RWPE2 (cell line): ENCODE data around the gene NXPE3.

Source experiments
- ATAC-seq: fragments of 200-7000 bp; cut with Tn5 transposase; 3 replicates; pipeline ENCODE4 v1.9.1; 2021; ENCODE audit warnings: low read depth
- DNase-seq: peaks from one replicate; pipeline ENCODE4 v3.0.0-alpha.2; 2020; ENCODE audit warnings: low spot score
- H3K27ac ChIP-seq: fragments of 450-650 bp; 2 replicates; pipeline ENCODE4 v1.5.1; 2017; ENCODE audit warnings: mild to moderate bottlenecking; ENCODE audit not compliant: poor library complexity, severe bottlenecking
- H3K27me3 ChIP-seq: fragments of 250-450 bp; sonication (Bioruptor Pico); 2 replicates; pipeline ENCODE4 v1.5.1; 2021; ENCODE audit warnings: mild to moderate bottlenecking, moderate library complexity; ENCODE audit not compliant: insufficient read depth, poor library complexity, severe bottlenecking
- H3K36me3 ChIP-seq: fragments of 250-450 bp; sonication (Bioruptor Pico); 2 replicates; pipeline ENCODE4 v1.5.1; 2020; ENCODE audit warnings: low read depth, mild to moderate bottlenecking, moderate library complexity
- H3K4me1 ChIP-seq: fragments of 250-450 bp; sonication (Bioruptor Pico); 2 replicates; pipeline ENCODE4 v1.5.1; 2021; ENCODE audit warnings: mild to moderate bottlenecking, moderate library complexity; ENCODE audit not compliant: insufficient read depth, poor library complexity, severe bottlenecking
- H3K4me3 ChIP-seq: fragments of 250-450 bp; sonication (Bioruptor Pico); 2 replicates; pipeline ENCODE4 v1.5.1; 2021; ENCODE audit warnings: mild to moderate bottlenecking, moderate library complexity; ENCODE audit not compliant: severe bottlenecking
- H3K9me3 ChIP-seq: fragments of 250-450 bp; sonication (Bioruptor Pico); 2 replicates; pipeline ENCODE4 v1.5.1; 2021; ENCODE audit warnings: mild to moderate bottlenecking, moderate library complexity; ENCODE audit not compliant: severe bottlenecking
- TF ChIP-seq, protein P1 (sequence below): fragments of 450-650 bp; IDR thresholded peaks from one replicate; pipeline ENCODE4 v1.5.1; 2017; ENCODE audit warnings: mild to moderate bottlenecking, moderate library complexity; ENCODE audit not compliant: poor library complexity, severe bottlenecking

Gene NXPE3

GRCh38 chr3:101810022-101810418, 31.0 kb downstream of the NXPE3 start:
- H3K27ac ChIP-seq: no peak overlapping the region
- TF ChIP-seq, protein P1, sequence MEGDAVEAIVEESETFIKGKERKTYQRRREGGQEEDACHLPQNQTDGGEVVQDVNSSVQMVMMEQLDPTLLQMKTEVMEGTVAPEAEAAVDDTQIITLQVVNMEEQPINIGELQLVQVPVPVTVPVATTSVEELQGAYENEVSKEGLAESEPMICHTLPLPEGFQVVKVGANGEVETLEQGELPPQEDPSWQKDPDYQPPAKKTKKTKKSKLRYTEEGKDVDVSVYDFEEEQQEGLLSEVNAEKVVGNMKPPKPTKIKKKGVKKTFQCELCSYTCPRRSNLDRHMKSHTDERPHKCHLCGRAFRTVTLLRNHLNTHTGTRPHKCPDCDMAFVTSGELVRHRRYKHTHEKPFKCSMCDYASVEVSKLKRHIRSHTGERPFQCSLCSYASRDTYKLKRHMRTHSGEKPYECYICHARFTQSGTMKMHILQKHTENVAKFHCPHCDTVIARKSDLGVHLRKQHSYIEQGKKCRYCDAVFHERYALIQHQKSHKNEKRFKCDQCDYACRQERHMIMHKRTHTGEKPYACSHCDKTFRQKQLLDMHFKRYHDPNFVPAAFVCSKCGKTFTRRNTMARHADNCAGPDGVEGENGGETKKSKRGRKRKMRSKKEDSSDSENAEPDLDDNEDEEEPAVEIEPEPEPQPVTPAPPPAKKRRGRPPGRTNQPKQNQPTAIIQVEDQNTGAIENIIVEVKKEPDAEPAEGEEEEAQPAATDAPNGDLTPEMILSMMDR: no peak

GRCh38 chr3:101811875-101812274, 32.9 kb downstream of the NXPE3 start:
- Histone ChIP-seq H3K9me3 (no peaks in the 10 kb centered on the region), H3K4me1 (peaks cover 6% of the 10 kb centered on the region), H3K27ac (no peak overlapping the region), H3K36me3 (peaks cover 10% of the 10 kb centered on the region; the same call in 1 of the 2 replicates), H3K4me3 (no peak overlapping the region), H3K27me3 (no peaks in the 10 kb centered on the region)
- TF ChIP-seq, protein P1: no peak
- DNase-seq (no peak), ATAC-seq (no peak)

More at GRCh38 chr3:101810022-101810418, 31.0 kb downstream of the NXPE3 start:
- Histone ChIP-seq H3K36me3 (peaks cover 12% of the 10 kb centered on the region; the same call in 1 of the 2 replicates), H3K4me3 (no peak overlapping the region), H3K9me3 (no peaks in the 10 kb centered on the region), H3K27me3 (no peaks in the 10 kb centered on the region), H3K4me1 (no peaks in the 10 kb centered on the region)
- DNase-seq (no peak), ATAC-seq (no peak)

DNA sequence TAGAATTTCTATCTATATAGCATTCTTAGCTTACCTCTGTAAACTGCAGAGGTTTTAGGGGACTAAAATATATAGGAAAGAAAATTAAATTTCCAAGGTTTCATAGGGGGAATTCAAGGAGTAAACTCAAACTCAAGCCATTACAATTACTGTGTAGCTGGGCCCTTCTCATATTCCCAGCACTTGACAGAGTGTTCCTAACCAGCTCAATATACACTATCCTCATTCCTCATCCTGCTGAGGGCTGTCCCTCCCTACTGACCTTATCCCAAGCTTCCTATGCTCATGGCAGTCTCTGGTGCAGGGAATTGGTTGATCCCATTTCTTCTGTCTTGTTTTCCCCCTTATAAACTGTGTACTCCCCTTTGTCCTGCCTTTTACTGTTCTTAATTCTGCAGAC, 33.9 kb downstream of the NXPE3 start:
- Histone ChIP-seq H3K27me3 (no peaks in the 10 kb centered on the region), H3K4me3 (no peak overlapping the region), H3K4me1 (peaks cover 6% of the 10 kb centered on the region), H3K27ac (no peak overlapping the region), H3K9me3 (no peaks in the 10 kb centered on the region), H3K36me3 (peaks cover 8% of the 10 kb centered on the region)
- no peak for ATAC-seq
- DNase-seq: no peak
- TF ChIP-seq, protein P1: no peak

DNA sequence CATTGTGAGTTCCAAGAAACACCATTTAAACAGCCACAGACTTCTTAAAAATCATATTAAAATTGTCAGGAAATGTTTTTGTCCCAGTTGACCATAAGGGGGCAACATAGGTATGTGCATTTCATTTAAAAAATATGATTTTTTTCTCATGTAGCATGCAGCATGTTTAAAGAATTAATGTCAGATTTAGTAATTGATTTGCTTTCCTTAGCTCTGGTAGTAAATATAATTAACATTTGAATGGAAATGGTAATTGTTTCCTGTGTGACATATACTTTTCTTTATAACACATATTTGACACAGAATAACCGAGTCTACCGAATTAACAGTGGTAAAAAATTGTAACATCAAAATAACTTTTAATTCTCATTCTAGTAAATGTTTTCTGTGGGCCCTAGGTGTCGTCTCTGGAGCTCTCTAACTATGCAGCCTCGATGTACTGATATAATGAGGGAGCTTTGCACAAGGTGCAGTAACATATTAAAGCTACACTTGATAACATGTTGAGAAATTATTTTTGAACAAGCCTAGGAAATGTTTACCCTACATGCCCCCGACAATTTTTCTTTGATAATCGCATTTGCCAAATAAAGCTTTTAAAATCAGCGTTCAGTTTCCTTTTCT, 34.9 kb downstream of the NXPE3 start:
- ATAC-seq (no peak), DNase-seq (no peak)

DNA sequence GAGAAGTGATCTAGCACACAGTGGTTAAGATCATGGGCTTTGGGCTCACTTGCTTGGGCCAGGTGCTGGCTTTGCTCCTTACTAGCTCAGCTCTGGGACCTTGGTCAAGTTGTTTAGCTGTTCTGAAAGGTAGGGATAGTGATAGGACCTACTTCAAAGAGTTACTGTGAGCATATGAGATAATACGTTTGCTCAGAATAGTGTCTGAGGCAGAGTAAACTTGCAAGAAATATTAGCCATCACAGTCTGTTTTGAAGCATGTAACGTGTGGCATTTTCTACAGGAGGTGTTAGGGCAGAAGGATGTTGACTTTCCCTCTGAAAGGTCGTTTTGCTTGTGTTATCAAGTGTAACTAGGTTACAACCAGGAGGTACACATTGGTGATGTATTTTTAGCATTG, 35.8 kb downstream of the NXPE3 start:
- no peak overlapping the region for H3K4me3 ChIP-seq
- TF ChIP-seq, protein P1: no peak
- no peaks in the 10 kb centered on the region for H3K27me3 ChIP-seq
- no peaks in the 10 kb centered on the region for H3K9me3 ChIP-seq
- DNase-seq (no peak), ATAC-seq (no peak)
- peaks cover 6% of the 10 kb centered on the region for H3K4me1 ChIP-seq
- no peak overlapping the region for H3K27ac ChIP-seq
- H3K36me3 ChIP-seq: peaks cover 8% of the 10 kb centered on the region

More for the DNA sequence above, 34.9 kb downstream of the NXPE3 start:
- no peak overlapping the region for H3K4me3 ChIP-seq
- peaks cover 8% of the 10 kb centered on the region for H3K36me3 ChIP-seq
- no peaks in the 10 kb centered on the region for H3K9me3 ChIP-seq
- peaks cover 6% of the 10 kb centered on the region for H3K4me1 ChIP-seq
- H3K27me3 ChIP-seq: no peaks in the 10 kb centered on the region
- no peak overlapping the region for H3K27ac ChIP-seq
- TF ChIP-seq, protein P1: peak; percentile 82
